Activated T-cell treated with anti-CD3 and anti-CD28 coated beads, Interleukin-2, amount 50 U/mL, for 4 hours (primary cell): ENCODE measurements around the gene CACNA1H. TPM values are rescaled to one million over a fixed set of nuclear protein-coding genes. Genes with fewer than 3 reads are reported as not detected.

Experiments used
- ATAC-seq, 2 donors: fragments of 200-7000 bp; cut with Tn5 transposase; one replicate each; pipeline ENCODE4 v1.10.0; 2021
- DNase-seq: peaks from one replicate; pipeline ENCODE4 v3.0.0-alpha.2; 2020
- H3K27me3 Mint-ChIP-seq: one replicate; pipeline ENCODE4 v1.8.0; 2021; ENCODE audit warnings: low read depth, mixed read lengths
- H3K36me3 Mint-ChIP-seq: one replicate; pipeline ENCODE4 v1.8.0; 2022; ENCODE audit warnings: mixed read lengths; ENCODE audit not compliant: insufficient read depth
- H3K4me1 Mint-ChIP-seq: one replicate; pipeline ENCODE4 v1.8.0; 2021; ENCODE audit warnings: low read depth, mixed read lengths
- H3K4me3 Mint-ChIP-seq: one replicate; pipeline ENCODE4 v1.8.0; 2021; ENCODE audit warnings: mild to moderate bottlenecking, moderate library complexity, mixed read lengths
- H3K9me3 Mint-ChIP-seq: one replicate; pipeline ENCODE4 v1.8.0; 2021; ENCODE audit warnings: mixed read lengths
- total RNA-seq, 3 donors: library from RNA; stranded (reverse); gene quantifications; one replicate each; pipeline ENCODE4 v1.2.1, GENCODE V29; 2021

Gene CACNA1H
- total RNA-seq, 3 donors from 2014 or later, result 0.34 to 0.51 (median 0.41) TPM

DNA sequence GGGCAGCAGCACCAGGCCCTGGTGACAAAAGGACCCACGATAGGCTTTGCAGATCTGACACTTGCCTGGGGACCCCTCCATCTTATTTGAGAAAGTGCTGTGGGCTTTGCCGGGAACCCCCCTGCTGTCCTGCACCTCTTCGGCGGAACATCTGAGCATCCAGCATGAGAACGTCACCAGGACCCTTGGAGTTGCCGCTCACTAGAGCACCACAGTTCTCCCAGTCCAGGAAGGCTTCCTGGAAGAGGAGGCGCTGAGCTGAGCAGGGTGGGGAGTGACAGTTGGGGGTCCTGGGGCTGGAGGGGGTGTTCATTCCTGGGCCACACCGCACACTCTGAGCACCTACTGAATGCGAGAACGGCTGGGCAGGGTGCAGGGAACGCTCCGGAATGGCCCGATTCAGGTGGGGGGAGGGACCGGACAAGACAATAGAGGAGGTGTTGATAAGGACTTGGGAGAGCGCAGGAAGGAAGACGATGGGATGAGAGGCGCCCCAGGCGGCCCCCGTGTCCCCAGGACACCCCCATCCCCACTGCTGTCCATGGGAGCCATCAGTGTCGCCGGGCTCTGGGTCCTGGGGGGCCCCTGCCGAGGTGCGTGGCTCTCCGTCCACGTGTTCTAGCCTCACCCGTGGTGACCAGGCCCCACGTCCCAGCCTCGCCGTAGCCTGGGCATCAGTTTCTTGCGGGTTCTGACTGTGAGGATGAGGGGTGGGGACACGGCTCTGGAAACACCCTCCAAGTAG lies 24.8 kb upstream of the CACNA1H start:
- ATAC-seq, result no peak
- no peaks in the 10 kb centered on the region for H3K9me3 Mint-ChIP-seq
- H3K27me3 Mint-ChIP-seq, result no peaks in the 10 kb centered on the region
- H3K36me3 Mint-ChIP-seq, result no peaks in the 10 kb centered on the region
- H3K4me3 Mint-ChIP-seq, result no peak overlapping the region
- H3K4me1 Mint-ChIP-seq, result no peaks in the 10 kb centered on the region
- DNase-seq, result no peak

DNA sequence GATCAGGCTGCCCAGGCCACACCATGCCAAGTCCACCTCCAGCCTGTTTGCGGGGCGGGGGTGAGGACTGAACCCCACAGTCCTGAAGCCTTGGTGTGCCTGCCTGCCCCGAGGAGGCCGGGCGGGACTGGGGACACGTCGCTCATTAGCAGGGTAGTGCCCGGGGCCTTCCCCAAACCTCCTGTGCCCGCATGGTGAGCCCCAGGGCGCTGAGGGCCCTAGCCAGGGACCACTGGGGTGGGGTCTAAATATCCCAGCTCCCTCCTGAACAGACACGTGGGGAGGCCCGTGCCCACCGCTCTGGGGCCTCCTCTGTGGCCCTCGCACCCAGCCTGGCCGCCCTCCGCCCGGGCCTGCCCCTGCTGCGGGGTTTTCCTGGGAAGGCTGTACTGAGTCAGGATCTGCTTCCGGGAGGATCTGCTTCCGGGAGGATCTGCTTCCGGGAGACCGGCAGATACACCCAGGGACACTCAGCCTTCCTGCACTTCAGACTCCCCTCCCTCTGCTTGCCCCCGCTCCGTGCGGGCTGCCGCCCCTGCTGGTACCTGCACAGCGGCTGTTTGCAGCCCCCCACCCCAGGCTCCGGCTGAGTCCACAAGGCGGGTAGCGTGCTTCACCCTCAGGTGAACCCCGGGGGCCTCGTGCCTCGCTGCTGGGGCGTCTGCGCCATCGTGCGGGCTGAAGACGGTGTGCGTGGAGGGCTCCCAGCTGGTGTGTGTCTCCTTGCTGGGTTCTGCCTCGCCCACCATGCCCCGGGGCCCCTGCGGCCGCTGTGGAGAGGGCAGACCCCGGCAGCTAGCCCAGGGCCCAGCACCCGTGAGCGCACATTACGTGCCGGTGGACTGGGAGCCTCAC lies 23.6 kb upstream of the CACNA1H start:
- H3K36me3 Mint-ChIP-seq, result no peaks in the 10 kb centered on the region

DNA sequence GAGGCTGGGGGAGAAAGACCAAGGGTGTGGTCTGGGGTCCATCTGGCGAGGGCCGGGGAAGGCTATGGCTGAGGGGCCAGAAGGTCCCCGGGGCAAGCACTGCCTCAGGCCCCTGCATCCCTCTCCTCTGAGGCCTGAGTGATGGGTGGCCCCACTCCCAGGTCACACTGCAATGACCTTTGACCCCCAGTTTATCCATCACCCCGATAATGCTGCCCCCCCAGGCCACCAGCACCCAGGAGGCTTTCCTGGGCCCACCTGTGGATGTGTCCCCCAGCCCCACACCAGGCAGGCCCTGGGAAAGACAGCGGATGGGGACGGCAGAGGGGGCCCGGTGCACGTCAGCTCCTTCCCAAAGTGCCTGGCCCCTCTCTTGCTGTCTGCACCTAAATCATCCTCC lies 22.5 kb upstream of the CACNA1H start:
- no peak for ATAC-seq
- Mint-ChIP-seq H3K4me1 (no peaks in the 10 kb centered on the region), H3K4me3 (no peak overlapping the region), H3K36me3 (no peaks in the 10 kb centered on the region), H3K27me3 (no peaks in the 10 kb centered on the region), H3K9me3 (no peaks in the 10 kb centered on the region)
- DNase-seq, result no peak

More for the DNA sequence above, 23.6 kb upstream of the CACNA1H start:
- no peaks in the 10 kb centered on the region for H3K4me1 Mint-ChIP-seq
- no peak for DNase-seq
- ATAC-seq, result no peak
- no peaks in the 10 kb centered on the region for H3K27me3 Mint-ChIP-seq
- no peaks in the 10 kb centered on the region for H3K9me3 Mint-ChIP-seq
- H3K4me3 Mint-ChIP-seq, result no peak overlapping the region

DNA sequence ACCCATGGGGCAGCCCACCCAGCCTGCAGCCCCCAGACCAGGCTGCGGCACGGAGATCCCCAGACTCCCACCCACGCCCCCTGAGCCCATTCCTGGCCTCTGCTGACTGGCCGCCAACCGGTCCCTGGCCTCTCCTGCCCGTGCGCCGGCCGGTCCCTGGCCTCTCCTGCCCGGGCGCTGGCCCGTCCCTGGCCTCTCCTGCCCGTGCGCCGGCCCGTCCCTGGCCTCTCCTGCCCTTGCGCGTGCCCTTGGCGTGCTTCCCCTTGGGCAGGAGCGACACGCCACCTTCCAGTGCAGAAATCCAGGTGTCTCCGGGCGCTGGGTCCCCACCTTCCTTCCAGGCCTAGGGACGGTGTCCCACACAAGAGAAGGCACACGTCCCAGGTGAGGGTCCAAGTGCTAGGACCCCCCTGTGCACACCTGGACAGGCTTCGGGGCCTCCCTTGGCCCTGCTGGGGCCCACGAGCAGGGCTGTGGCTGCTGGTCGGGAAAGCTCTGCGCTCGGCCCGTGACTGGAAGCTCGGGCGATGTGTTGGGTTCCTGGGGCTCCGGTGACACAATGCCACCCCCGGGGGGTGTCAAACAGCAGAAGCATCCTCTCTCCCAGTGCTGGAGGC lies 21.4 kb upstream of the CACNA1H start:
- no peaks in the 10 kb centered on the region for H3K27me3 Mint-ChIP-seq
- ATAC-seq, result no peak
- H3K4me3 Mint-ChIP-seq, result no peak overlapping the region
- DNase-seq, result no peak
- H3K9me3 Mint-ChIP-seq, result no peaks in the 10 kb centered on the region
- H3K36me3 Mint-ChIP-seq, result no peaks in the 10 kb centered on the region
- no peaks in the 10 kb centered on the region for H3K4me1 Mint-ChIP-seq

DNA sequence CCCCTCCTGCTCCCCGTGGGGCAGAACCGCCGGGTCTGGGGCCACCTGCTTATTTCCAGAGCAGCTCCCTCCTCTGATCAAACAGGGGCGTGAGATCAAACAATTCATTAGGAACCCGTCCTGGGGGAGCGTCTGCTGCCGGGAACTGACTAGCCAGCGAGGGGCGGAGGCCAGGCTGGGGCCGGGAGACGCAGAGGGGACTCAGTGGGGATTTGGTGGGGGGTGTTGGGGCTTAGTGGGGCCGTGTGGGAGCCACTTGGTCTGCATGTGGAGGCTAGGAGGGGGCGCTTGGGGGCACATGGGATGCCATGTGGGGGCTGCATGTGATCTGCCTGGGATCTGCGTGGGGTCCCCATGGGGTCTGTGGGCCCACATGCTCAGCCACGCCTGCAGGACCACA lies 20.5 kb upstream of the CACNA1H start:
- no peaks in the 10 kb centered on the region for H3K9me3 Mint-ChIP-seq
- no peaks in the 10 kb centered on the region for H3K27me3 Mint-ChIP-seq
- H3K4me3 Mint-ChIP-seq, result no peak overlapping the region
- no peaks in the 10 kb centered on the region for H3K4me1 Mint-ChIP-seq
- H3K36me3 Mint-ChIP-seq, result no peaks in the 10 kb centered on the region
- no peak for ATAC-seq
- DNase-seq, result no peak

GRCh38 chr16:1133271-1133670 lies 19.6 kb upstream of the CACNA1H start:
- ATAC-seq (no peak), DNase-seq (no peak)
- H3K36me3 Mint-ChIP-seq, result no peaks in the 10 kb centered on the region
- no peaks in the 10 kb centered on the region for H3K4me1 Mint-ChIP-seq
- H3K4me3 Mint-ChIP-seq, result no peak overlapping the region
- H3K9me3 Mint-ChIP-seq, result no peaks in the 10 kb centered on the region
- H3K27me3 Mint-ChIP-seq, result no peaks in the 10 kb centered on the region

DNA sequence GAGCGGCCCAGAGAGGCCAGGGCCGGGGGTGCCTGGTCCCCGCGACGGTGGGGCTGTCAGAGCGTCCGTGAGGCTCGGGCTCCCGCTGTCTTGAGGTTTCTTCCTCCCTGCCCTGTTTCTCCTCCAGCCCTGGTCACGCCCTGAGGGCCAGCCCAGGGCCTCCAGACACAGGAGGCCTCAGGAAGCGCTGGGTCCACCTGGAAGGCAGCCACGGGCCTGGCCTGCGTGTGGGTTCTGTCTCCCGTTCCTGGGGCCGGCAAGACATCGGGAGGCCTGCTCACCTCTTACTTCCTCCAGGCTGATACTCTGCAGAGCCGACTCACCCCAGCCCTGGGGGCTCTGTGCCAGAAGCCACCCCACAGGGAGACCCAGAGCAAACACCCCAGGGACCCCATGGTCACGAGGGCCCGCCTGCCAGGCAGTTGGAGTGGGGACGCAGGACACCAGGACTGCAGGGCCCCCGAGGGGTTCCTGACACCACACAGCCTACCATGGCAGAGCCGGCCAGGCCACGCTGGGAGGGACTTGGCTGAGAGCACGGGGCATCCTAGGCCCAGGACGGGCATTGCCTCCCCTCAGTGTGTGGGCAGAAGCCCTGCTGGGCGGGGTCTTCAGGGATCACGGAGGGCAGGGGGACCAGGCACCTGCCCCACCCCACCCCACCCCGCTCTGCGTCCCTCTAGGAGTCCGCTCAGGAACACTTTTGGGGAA lies 18.9 kb upstream of the CACNA1H start:
- Mint-ChIP-seq H3K36me3 (no peaks in the 10 kb centered on the region), H3K9me3 (no peaks in the 10 kb centered on the region), H3K4me3 (no peak overlapping the region), H3K27me3 (no peaks in the 10 kb centered on the region), H3K4me1 (no peaks in the 10 kb centered on the region)
- no peak for DNase-seq
- no peak for ATAC-seq

DNA sequence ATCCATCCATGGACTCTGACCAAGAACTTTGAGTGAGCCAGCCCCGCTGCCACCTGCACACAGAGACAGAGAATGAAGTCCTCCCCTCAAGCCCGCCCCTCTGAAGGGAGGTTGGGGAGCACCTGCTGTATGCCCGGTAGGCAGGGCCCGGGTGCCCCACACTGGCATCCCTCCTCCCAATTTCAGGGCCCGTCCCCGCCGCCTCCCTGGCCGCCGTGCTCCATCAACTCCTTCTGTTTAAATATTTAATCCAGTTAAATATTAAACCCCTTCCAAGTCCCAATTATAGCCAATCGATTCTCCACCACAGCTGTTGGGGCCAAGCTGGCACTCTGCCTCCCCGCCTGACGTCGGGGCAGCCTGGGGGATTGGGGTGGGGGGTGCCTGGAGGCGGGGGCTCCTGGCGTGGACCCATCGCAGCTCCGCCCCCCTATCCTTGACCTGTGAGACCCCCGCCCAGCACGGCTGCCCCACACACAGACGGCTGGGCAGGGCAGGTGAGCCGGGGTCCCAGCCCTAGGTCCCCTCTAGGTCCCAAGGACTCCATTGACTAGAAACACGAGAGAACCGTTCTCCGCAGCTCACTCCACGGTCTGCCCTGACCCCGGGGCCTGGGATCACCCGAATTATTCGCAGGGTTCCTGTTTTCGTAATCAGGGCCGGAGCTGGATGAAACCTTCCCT lies 18.0 kb upstream of the CACNA1H start:
- H3K9me3 Mint-ChIP-seq, result no peaks in the 10 kb centered on the region
- H3K27me3 Mint-ChIP-seq, result no peaks in the 10 kb centered on the region
- ATAC-seq, result no peak
- H3K36me3 Mint-ChIP-seq, result no peaks in the 10 kb centered on the region
- H3K4me3 Mint-ChIP-seq, result no peak overlapping the region
- no peaks in the 10 kb centered on the region for H3K4me1 Mint-ChIP-seq
- DNase-seq, result no peak

DNA sequence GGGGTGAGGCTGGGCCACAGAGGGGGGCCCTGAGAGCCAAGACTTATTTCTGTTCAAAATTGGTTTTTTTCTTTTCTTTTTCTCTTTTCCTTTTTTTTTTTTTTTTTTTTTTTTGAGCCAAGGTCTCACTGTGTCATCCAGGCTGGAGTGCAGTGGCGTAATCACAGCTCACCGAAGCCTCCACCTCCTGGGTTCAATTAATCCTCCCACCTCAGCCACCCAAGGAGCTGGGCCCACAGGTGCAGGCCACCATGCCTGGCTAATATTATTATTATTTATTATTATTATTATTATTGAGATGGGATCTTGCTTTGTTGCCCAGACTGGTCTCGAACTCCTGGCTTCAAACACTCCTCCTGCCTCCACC lies 17.5 kb upstream of the CACNA1H start:
- no peaks in the 10 kb centered on the region for H3K27me3 Mint-ChIP-seq
- H3K9me3 Mint-ChIP-seq, result no peaks in the 10 kb centered on the region
- no peak for DNase-seq
- no peak overlapping the region for H3K4me3 Mint-ChIP-seq
- no peaks in the 10 kb centered on the region for H3K4me1 Mint-ChIP-seq
- no peaks in the 10 kb centered on the region for H3K36me3 Mint-ChIP-seq
- no peak for ATAC-seq

GRCh38 chr16:1137604-1138003 lies 15.3 kb upstream of the CACNA1H start:
- no peak for ATAC-seq
- no peaks in the 10 kb centered on the region for H3K9me3 Mint-ChIP-seq
- peaks cover 3% of the 10 kb centered on the region for H3K27me3 Mint-ChIP-seq
- peaks cover 2% of the 10 kb centered on the region for H3K4me1 Mint-ChIP-seq
- no peaks in the 10 kb centered on the region for H3K36me3 Mint-ChIP-seq
- no peak overlapping the region for H3K4me3 Mint-ChIP-seq
- DNase-seq, result no peak

- H3K36me3 Mint-ChIP-seq, result no peaks in the 10 kb centered on the region
- ATAC-seq, result no peak
- DNase-seq, result no peak
- H3K9me3 Mint-ChIP-seq, result no peaks in the 10 kb centered on the region
- H3K27me3 Mint-ChIP-seq, result peaks cover 3% of the 10 kb centered on the region
- H3K4me1 Mint-ChIP-seq, result peaks cover 2% of the 10 kb centered on the region
- H3K4me3 Mint-ChIP-seq, result no peak overlapping the region
Measured at GRCh38 chr16:1140582-1141162, 12.2 kb upstream of the CACNA1H start.

GRCh38 chr16:1141191-1141590 lies 11.7 kb upstream of the CACNA1H start:
- Mint-ChIP-seq H3K36me3 (no peaks in the 10 kb centered on the region), H3K4me1 (peaks cover 2% of the 10 kb centered on the region), H3K27me3 (peaks cover 3% of the 10 kb centered on the region), H3K9me3 (no peaks in the 10 kb centered on the region), H3K4me3 (no peak overlapping the region)
- no peak for DNase-seq
- ATAC-seq, result no peak

GRCh38 chr16:1141716-1142115 lies 11.2 kb upstream of the CACNA1H start:
- Mint-ChIP-seq H3K4me3 (no peak overlapping the region), H3K9me3 (no peaks in the 10 kb centered on the region), H3K27me3 (peaks cover 3% of the 10 kb centered on the region), H3K36me3 (no peaks in the 10 kb centered on the region), H3K4me1 (peaks cover 2% of the 10 kb centered on the region)
- no peak for DNase-seq
- ATAC-seq, result no peak
